ENCODE results near the gene NSG2.

NSG2 gene

DNA sequence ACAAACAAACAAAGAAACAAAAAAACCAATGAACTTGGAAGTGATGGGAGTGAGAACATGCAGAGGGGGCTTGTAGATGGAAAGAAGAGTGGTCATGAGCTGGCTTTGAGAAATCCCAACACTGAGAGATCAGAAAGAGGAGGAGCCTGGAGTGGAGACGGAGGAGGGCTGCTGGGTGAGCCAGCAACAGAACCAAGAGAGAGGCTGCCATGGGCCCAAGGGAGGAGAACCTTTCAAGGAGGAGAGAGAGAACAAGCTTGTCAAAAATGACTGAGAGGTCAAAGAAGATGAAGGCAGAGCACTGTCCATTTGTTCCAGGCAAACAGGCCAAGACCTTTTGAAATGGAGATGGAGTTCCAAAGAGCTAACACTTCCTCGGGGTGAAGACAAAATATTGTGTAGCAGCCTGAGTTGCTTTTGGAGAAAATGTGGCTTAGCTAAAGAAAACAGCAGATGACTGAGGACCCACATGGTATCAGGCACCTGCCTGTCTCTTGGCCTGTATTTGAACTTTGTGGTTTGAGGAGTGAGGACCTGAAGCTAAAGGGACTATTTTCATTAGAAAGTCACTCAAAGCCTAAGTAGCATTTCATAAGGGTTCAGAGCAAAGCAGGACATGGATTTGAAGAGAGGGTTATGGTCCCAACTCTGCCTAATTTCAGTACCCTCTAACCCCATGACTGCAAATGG is 13.1 kb downstream of the NSG2 start:
- in situ Hi-C loops (cut with HindIII; ENCODE audit: low sequenced_read_pairs): no loop called here

- in situ Hi-C loops (cut with HindIII; ENCODE audit: low sequenced_read_pairs): no loop called here
Observed at GRCh38 chr5:174059247-174059646, 13.7 kb downstream of the NSG2 start.

DNA sequence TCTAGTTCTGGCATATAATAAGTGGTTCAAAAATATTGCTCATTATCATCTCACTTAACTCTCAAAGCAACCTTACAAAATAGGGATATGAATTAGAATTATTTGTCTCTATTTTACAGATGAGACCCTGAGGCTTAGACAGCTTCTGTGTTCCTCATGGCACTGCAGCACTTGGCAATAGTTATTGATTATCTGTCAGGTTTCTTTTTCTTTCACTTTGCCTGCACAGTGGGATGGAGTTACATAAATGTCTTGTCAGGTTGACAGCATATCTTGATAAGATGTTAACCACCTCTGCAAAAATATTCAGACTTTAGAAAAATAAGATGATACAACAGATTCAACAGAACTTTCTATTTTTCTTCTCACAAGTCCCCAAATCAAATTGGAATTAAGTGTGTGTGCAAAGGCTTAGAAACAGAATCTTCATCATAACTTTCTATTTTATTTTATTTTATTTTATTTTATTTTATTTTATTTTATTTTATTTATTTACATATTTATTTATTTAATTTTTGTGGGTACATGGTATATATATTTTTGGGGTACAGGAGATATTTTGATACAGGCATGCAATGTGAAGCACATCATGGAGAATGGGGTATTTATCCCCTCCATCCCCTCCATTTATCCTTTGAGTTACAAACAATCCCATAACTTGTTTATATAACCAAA is 17.7 kb downstream of the NSG2 start:
- in situ Hi-C loops (cut with HindIII; ENCODE audit: low sequenced_read_pairs): no loop called here

DNA sequence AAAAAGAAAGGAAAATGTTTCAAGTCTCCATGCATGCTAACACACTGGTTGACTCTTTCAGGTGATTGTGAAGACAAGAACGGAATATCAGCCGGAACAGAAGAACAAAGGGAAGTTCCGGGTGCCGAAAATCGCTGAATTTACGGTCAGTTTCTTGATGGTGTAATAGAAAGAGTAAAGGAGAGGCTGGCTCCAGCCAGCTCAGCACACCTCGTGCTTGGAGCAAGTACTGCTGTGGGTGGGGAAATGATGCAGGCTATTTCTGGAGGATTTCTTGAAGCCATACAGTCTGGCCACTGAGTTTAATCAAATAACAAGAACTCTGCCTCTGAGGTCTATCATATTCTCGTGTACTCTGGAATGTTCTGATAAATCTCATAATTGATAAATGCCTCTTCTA is 18.7 kb downstream of the NSG2 start:
- in situ Hi-C loops (cut with HindIII; ENCODE audit: low sequenced_read_pairs): no loop called here

- in situ Hi-C loops (cut with HindIII; ENCODE audit: low sequenced_read_pairs): no loop called here
Observed at GRCh38 chr5:174065528-174066197, 20.2 kb downstream of the NSG2 start.

GRCh38 chr5:174067499-174067898 is 22.0 kb downstream of the NSG2 start:
- in situ Hi-C loops (cut with HindIII; ENCODE audit: low sequenced_read_pairs): no loop called here

GRCh38 chr5:174071484-174071883 is 26.0 kb downstream of the NSG2 start:
- in situ Hi-C loops (cut with HindIII; ENCODE audit: low sequenced_read_pairs): no loop called here

DNA sequence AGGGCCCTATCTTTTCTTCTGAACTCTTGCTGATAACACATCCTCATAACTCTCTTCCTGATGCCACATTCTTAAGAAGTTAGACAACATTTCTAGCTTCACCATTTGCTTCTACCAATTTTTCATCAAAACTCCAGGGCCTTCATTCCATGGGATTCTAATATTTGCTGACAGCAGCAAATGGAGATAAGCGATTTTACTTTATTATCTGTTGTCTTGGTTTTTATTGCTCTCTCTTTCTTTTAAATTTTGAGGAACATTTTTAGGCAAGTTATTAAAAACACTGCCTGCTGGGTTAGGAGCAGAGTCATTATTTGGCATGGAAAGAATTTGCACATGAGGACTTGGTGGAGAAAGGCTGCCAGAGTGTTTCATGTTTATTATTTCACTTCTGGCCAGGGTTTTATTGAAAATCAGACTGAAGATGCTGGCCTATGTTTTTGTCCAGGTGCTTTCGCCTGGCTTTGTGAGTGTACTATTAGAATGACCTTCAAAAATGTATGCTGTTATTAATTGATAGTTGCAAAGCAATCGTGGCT is 27.7 kb downstream of the NSG2 start:
- in situ Hi-C loops (cut with HindIII; ENCODE audit: low sequenced_read_pairs): no loop called here

GRCh38 chr5:174074369-174074768 is 28.9 kb downstream of the NSG2 start:
- in situ Hi-C loops (cut with HindIII; ENCODE audit: low sequenced_read_pairs): no loop called here

DNA sequence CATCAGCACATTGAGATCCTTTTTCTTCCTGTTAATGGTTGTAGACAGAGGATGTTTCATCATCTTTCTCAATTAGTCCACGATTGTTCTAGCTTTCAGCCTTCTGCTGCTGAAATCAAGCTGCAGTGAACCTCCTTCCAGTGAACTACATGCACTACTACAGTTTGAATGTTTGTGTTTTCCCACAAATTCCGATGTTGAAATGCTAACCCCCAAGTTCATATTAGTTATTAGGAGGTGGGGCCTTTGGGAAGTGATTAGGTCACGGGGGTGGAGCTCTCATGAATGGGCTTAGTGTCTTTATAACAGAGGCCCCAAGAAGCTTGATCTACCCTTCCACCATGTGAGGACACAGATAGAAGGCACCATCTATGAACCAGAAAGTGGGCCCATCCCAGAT is 32.9 kb downstream of the NSG2 start:
- in situ Hi-C loops (cut with HindIII; ENCODE audit: low sequenced_read_pairs): no loop called here

DNA sequence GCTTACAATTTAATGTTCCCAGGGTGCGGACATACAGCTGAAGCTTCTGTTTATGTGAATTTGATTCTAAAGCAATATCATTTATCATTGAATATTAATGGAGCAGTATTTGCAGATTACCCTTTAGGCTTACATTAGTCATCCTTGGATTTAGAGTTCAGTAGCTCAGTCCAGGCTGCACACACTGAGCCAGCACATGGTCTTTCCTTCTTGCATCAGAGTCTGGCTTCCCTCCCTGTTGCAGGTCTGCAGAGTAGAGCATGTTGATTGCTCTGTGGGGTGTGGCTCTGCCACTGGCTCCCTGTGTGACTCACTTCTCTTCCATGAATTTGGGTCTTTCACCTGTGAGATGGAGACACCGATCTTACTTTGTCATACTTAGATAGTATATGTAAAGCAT is 36.8 kb downstream of the NSG2 start:
- in situ Hi-C loops (cut with HindIII; ENCODE audit: low sequenced_read_pairs): loop anchor here (5.0 kb wide), 1 partner anchor 35 kb away; no protein-coding TSS in a partner anchor

GRCh38 chr5:174083056-174083827 is 37.7 kb downstream of the NSG2 start:
- in situ Hi-C loops (cut with HindIII; ENCODE audit: low sequenced_read_pairs): loop anchor here (5.0 kb wide), 1 partner anchor 34 kb away; no protein-coding TSS in a partner anchor

DNA sequence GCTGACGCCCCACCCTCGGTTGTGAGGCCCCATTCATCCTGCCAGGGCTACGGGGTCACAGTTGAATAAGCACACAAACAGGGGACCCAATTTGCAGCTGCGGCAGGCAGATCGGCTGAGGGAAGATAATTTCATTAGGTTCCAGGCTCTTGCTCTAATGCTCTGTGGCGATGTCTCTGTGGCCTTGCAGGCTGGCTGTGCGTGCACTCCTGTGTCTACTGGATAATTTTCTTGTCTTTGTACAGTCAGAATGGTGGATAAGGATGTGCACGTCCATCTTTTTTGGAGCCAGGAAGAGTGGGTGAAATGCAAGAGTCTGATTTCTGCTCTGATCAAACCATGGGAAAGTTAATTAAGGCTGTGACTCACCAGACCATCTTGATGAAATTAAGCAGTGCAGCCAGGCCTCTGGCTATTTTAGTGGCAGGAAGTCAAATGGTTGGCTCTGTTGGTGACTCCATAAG is 39.2 kb downstream of the NSG2 start:
- in situ Hi-C loops (cut with HindIII; ENCODE audit: low sequenced_read_pairs): loop anchor here (5.0 kb wide), 1 partner anchor 33 kb away; no protein-coding TSS in a partner anchor

DNA sequence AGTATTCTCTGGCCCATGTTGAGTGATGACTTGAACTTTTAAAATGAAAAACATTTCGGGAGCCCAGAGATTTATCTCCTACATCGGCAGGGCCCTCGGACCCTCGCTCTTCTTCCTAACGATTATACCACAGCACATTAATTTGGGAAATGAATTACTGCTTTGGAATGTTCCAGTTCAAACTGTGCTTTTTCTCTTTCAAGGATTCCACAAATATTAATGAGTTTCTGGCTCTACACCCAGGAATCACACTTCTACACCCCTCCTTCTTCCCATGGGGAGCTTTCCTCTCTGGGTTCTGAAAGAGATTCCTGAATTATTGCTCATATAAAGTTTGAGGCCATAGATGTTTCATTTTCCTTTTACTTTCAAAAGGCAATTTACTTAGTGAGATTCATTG is 41.2 kb downstream of the NSG2 start:
- in situ Hi-C loops (cut with HindIII; ENCODE audit: low sequenced_read_pairs): no loop called here

- in situ Hi-C loops (cut with HindIII; ENCODE audit: low sequenced_read_pairs): no loop called here
Observed at GRCh38 chr5:174087783-174088182, 42.3 kb downstream of the NSG2 start.

DNA sequence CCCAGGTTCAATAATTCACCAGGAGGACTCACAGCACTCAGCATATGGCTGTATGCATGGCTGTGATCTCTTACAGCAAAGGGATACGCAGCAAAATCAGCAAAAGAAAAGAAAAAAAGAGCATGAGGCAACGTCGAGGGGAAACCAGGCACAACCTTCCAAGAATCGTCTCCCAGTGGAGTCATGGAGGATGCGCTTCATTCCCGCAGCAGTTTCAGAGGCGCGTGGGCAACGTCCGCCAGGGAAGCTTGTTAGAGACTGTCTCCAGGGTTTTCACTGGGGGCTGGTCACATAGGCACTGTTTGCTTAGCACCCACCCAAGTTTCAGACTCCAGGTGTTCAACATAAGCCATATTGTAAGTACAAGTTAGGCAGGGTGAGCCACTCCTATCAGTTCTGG is 44.6 kb downstream of the NSG2 start:
- in situ Hi-C loops (cut with HindIII; ENCODE audit: low sequenced_read_pairs): no loop called here

DNA sequence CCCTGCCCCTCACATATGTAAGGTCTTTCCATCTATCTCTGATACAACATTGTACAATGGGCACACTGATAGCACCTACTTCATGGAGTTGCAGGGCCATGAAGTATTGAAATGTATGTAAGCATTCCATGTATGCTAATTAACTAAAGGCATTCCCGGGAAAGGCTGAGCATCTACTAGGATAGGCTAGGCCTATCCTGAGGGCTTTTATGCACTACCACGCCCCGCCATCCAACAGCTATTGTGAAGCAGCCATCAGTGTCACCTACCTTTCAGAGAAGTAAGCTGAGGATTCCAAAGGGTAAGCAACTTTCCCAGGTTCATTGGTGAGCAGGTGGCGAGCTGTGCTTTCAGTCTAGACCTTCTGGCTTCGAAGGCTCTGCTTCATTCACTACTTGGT is 47.6 kb downstream of the NSG2 start:
- in situ Hi-C loops (cut with HindIII; ENCODE audit: low sequenced_read_pairs): no loop called here

- in situ Hi-C loops (cut with HindIII; ENCODE audit: low sequenced_read_pairs): no loop called here
Observed at GRCh38 chr5:174094857-174095606, 49.5 kb downstream of the NSG2 start.

DNA sequence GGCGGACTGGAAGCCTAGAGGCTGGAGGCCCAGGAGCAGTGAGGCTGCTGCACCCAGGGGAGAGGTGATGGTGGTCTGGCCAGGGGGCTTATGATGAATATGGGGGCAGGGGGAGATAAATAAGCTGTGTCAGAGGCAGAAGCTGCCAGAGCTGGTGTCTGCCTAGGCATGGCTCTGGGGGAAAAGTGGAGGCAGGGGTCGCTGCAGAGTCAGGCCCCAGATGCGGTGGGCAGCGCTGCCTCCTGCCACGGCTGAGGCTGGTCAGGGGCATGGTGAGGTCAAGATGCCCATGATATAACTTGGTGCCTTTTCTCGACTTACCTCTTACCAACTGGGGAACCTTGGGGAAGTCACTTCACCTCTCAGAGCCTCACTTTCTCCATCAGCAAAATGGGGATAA is 51.1 kb downstream of the NSG2 start:
- in situ Hi-C loops (cut with HindIII; ENCODE audit: low sequenced_read_pairs): no loop called here
